ENCODE measurements around the gene KDM4D. TPM values are rescaled to one million over a fixed set of nuclear protein-coding genes. Genes with fewer than 3 reads are reported as not detected.
"Not testable (repeated sequence)": the region's sequence is repeated elsewhere in the genome, so short reads cannot be mapped to it uniquely, and the experiment has no call there.

KDM4D gene
- total RNA-seq, 4 donors from 2014 or later: 0.67 to 0.89 (median 0.79) TPM

DNA sequence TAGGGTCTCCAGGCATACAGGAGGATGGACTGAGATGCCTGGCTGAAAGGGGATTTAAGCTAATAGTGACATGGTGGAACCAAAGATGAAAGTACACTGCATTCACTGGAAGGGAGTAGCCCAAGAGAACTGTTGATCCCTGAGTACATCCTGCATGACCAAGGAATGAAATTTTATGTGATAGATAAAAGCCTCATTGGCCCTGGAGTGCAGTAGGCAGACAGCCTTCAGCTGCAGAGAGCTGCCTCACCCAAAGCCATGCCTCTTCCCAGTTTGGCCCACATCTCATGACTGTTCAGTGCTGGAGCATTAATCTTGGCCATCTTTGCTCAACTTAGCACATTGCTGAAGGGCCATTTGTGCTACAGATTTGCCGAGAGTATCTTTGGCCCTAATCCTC, 59.5 kb downstream of the KDM4D start:
- Histone ChIP-seq H3K9me3 (no peaks in the 10 kb centered on the region), H3K27me3 (peaks cover 18% of the 10 kb centered on the region), H3K36me3 (no peaks in the 10 kb centered on the region), H3K4me1 (no peaks in the 10 kb centered on the region), H3K4me3 (no peak overlapping the region), H3K27ac (no peak overlapping the region)
- WGBS, 2 donors (ENCODE audit: low coverage in 1 of 2): 80 to 82% methylated on average over 1 of the region's 1 CpG
- TF ChIP-seq POLR2A (IDR thresholded peaks at IDR 0.05) (no peak), EP300 (IDR thresholded peaks at IDR 0.05) (no peak), POLR2AphosphoS5 (IDR thresholded peaks at IDR 0.05) (no peak)
- TF ChIP-seq, protein P1, sequence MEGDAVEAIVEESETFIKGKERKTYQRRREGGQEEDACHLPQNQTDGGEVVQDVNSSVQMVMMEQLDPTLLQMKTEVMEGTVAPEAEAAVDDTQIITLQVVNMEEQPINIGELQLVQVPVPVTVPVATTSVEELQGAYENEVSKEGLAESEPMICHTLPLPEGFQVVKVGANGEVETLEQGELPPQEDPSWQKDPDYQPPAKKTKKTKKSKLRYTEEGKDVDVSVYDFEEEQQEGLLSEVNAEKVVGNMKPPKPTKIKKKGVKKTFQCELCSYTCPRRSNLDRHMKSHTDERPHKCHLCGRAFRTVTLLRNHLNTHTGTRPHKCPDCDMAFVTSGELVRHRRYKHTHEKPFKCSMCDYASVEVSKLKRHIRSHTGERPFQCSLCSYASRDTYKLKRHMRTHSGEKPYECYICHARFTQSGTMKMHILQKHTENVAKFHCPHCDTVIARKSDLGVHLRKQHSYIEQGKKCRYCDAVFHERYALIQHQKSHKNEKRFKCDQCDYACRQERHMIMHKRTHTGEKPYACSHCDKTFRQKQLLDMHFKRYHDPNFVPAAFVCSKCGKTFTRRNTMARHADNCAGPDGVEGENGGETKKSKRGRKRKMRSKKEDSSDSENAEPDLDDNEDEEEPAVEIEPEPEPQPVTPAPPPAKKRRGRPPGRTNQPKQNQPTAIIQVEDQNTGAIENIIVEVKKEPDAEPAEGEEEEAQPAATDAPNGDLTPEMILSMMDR (IDR thresholded peaks at IDR 0.05): no peak
- ATAC-seq: no peak

DNA sequence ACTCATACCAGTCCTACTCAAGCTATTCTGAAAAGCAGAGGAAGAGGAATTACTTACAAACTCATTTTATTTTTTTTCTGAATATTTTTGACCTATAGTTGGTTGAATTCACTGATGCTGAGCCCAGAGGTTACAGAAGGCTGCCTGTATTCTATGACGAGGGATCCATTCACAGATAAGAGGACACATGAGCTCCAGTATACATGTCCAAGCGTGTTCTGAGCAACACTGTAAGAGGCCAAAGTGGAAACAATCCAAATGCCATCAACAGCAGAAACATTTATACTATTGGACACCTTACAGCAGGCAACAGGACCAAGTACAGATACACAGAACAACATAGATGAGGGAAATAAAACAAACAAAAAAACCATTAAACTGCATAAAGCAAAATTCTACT, 61.8 kb downstream of the KDM4D start:
- TF ChIP-seq, protein P1 (IDR thresholded peaks at IDR 0.05): no peak
- no peak for TF ChIP-seq POLR2A (IDR thresholded peaks at IDR 0.05)
- no peak for TF ChIP-seq EP300 (IDR thresholded peaks at IDR 0.05)
- no peak for TF ChIP-seq POLR2AphosphoS5 (IDR thresholded peaks at IDR 0.05)
- H3K4me3 ChIP-seq: no peak overlapping the region
- H3K36me3 ChIP-seq: no peaks in the 10 kb centered on the region
- no peaks in the 10 kb centered on the region for H3K9me3 ChIP-seq
- ATAC-seq: no peak
- no peaks in the 10 kb centered on the region for H3K4me1 ChIP-seq
- H3K27ac ChIP-seq: no peak overlapping the region
- 59 to 72% methylated on average over 2 of the region's 2 CpGs for WGBS, 2 donors (ENCODE audit: low coverage in 1 of 2)
- H3K27me3 ChIP-seq: peaks cover 22% of the 10 kb centered on the region

DNA sequence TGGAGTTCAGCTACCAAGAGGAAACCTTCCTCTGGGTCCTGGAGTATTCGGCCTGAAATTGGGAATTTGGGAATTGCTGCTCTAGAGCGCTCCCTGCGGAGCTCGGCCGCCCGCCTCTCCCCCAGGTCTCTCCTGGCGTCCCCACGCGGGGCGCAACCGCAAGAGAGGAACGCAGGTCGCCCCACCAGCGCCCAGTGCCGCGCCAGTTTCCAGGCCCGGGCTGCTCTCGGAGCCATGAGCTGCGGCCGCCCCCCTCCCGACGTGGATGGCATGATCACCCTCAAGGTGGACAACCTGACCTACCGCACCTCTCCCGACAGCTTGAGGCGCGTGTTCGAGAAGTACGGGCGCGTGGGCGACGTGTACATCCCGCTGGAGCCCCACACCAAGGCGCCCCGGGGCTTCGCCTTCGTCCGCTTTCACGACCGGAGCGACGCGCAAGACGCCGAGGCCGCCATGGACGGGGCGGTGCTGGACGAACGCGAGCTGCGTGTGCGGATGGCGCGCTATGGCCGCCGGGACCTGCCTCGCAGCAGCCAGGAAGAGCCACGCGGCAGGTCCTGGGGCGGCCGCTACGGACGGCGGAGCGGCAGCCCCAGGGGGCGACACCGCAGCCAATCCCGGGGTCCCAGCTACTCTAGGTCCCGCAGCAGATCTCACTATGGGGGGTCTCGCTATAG, 64.0 kb downstream of the KDM4D start:
- WGBS, 2 donors (ENCODE audit: low coverage in 1 of 2): 40 to 80% methylated on average over 1 of the region's 71 CpGs
- Histone ChIP-seq H3K27me3 (peaks cover 38% of the 10 kb centered on the region), H3K4me3 (peak overlapping the region in 1 of 2 donors; percentile 44)
- H3K36me3 ChIP-seq, H3K9me3 ChIP-seq, H3K4me1 ChIP-seq, H3K27ac ChIP-seq, ATAC-seq: not testable (repeated sequence)

DNA sequence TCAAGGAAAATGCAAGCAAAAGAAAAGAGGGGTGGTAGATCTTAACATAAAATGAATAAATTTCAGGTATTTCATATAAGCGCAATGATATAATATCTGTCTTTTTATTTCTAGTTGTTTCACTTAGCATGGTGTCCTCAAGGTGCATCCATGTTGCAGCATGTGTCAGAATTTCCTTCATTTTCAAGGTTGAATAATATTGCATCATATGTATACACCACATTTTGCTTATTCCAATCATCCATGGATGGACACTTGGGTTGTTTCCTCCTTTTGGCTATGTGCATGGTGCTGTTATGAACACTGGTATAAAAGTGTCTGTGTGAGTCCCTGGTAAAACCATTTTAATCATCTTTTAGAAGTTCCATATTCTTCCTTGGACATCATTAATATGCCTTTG, 68.7 kb downstream of the KDM4D start:
- no peaks in the 10 kb centered on the region for H3K36me3 ChIP-seq
- no peak overlapping the region for H3K27ac ChIP-seq
- 90 to 100% methylated on average over 1 of the region's 1 CpG for WGBS, 2 donors (ENCODE audit: low coverage in 1 of 2)
- no peaks in the 10 kb centered on the region for H3K4me1 ChIP-seq
- ATAC-seq: no peak
- H3K27me3 ChIP-seq: peaks cover 53% of the 10 kb centered on the region
- TF ChIP-seq EP300 (IDR thresholded peaks at IDR 0.05) (no peak), POLR2AphosphoS5 (IDR thresholded peaks at IDR 0.05) (no peak), POLR2A (IDR thresholded peaks at IDR 0.05) (no peak)
- TF ChIP-seq, protein P1 (IDR thresholded peaks at IDR 0.05): no peak
- H3K4me3 ChIP-seq: no peak overlapping the region
- no peaks in the 10 kb centered on the region for H3K9me3 ChIP-seq

DNA sequence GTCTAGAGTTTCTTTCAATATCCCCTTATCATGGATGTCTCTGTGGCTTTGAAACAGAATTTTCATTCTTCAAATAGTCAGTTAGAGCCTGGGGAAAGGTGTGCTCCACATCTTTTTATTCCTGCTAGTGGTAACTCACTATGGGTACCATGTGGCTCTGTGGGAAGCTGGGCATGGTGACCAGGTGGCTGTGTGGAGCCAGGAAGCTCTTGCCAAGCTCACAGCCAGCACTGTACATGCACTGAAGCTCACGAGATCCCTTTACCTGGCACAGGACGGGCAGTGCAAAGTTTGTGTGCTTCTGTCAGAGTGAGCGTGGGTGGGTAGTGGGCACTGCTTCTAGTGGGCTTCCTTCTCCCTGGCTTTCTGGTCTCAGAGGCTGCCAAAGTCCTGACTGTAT, 69.4 kb downstream of the KDM4D start:
- Histone ChIP-seq H3K27ac (no peak overlapping the region), H3K4me3 (no peak overlapping the region), H3K4me1 (no peaks in the 10 kb centered on the region), H3K36me3 (no peaks in the 10 kb centered on the region), H3K9me3 (no peaks in the 10 kb centered on the region), H3K27me3 (peaks cover 46% of the 10 kb centered on the region)
- TF ChIP-seq POLR2A (IDR thresholded peaks at IDR 0.05): no peak
- TF ChIP-seq, protein P1 (IDR thresholded peaks at IDR 0.05): no peak
- TF ChIP-seq POLR2AphosphoS5 (IDR thresholded peaks at IDR 0.05): no peak
- TF ChIP-seq EP300 (IDR thresholded peaks at IDR 0.05): no peak
- ATAC-seq: no peak
- 90% methylated on average over 2 of the region's 3 CpGs; no CpG with 5 or more reads in 1 of the 2 donors for WGBS, 2 donors (ENCODE audit: low coverage in 1 of 2)
